ENCODE results near the gene TARS1.

The TARS1 gene

GRCh38 chr5:33441241-33442177 lies 744 bp downstream of the TARS1 start:
- DNase-seq, result peak; percentile 80

- DNase-seq, result no peak
Measured at GRCh38 chr5:33444542-33444941, 3.8 kb downstream of the TARS1 start.

GRCh38 chr5:33445798-33446197 lies 5.0 kb downstream of the TARS1 start:
- DNase-seq, result no peak

- no peak for DNase-seq
Measured at GRCh38 chr5:33448118-33448517, 7.4 kb downstream of the TARS1 start.

- DNase-seq, result no peak
Measured at GRCh38 chr5:33457126-33457525, 16.4 kb downstream of the TARS1 start.

- no peak for DNase-seq
Measured at GRCh38 chr5:33457817-33458216, 17.1 kb downstream of the TARS1 start.

- DNase-seq, result no peak
Measured at GRCh38 chr5:33460210-33460609, 19.4 kb downstream of the TARS1 start.

GRCh38 chr5:33462456-33462855 lies 21.7 kb downstream of the TARS1 start:
- no peak for DNase-seq

- DNase-seq, result no peak
Measured at GRCh38 chr5:33465120-33465519, 24.4 kb downstream of the TARS1 start.

GRCh38 chr5:33468775-33469435 lies 28.1 kb downstream of the TARS1 start:
- DNase-seq, result no peak

- peak; percentile 25 for DNase-seq
Measured at GRCh38 chr5:33470544-33470943, 29.8 kb downstream of the TARS1 start.

- no peak for DNase-seq
Measured at GRCh38 chr5:33472805-33473409, 32.1 kb downstream of the TARS1 start.

- peak; percentile 41 for DNase-seq
Measured at GRCh38 chr5:33474004-33474403, 33.2 kb downstream of the TARS1 start.

GRCh38 chr5:33474931-33475499 lies 34.2 kb downstream of the TARS1 start:
- DNase-seq, result peak; percentile 63

- DNase-seq, result peak; percentile 34
Measured at GRCh38 chr5:33475706-33476105, 34.9 kb downstream of the TARS1 start.

GRCh38 chr5:33476992-33477391 lies 36.2 kb downstream of the TARS1 start:
- DNase-seq, result no peak

GRCh38 chr5:33477816-33478215 lies 37.1 kb downstream of the TARS1 start:
- no peak for DNase-seq

GRCh38 chr5:33479311-33479710 lies 38.5 kb downstream of the TARS1 start:
- DNase-seq, result no peak

- DNase-seq, result no peak
Measured at GRCh38 chr5:33480876-33481275, 40.1 kb downstream of the TARS1 start.

GRCh38 chr5:33482335-33482734 lies 41.6 kb downstream of the TARS1 start:
- DNase-seq, result no peak

GRCh38 chr5:33487236-33487635 lies 46.5 kb downstream of the TARS1 start:
- DNase-seq, result no peak

GRCh38 chr5:33488558-33489355 lies 48.0 kb downstream of the TARS1 start:
- no peak for DNase-seq
